K562 (cell line): ENCODE data around the gene CMSS1. TPM values are rescaled to one million over a fixed set of nuclear protein-coding genes. Genes with fewer than 3 reads are reported as not detected.

Experiments used
- JUND ChIP-seq, 2 experiments: IDR thresholded peaks; 2 replicates in 1 of 2; 3 replicates in 1 of 2; pipeline ENCODE4 v1.6.1; 2011; ENCODE audit warnings: borderline replicate concordance in 2 of 2, low read depth in 2 of 2, low read length in 2 of 2, improper control_type of control experiment in 1 of 2, missing biosample characterization in 1 of 2, missing genetic modification characterization in 1 of 2, missing genetic modification reagents in 1 of 2
- LARP7 ChIP-seq: fragments of 450-650 bp; IDR thresholded peaks from 2 replicates; pipeline ENCODE4 v1.6.1; 2016
- MXI1 ChIP-seq: IDR thresholded peaks from 2 replicates; pipeline ENCODE4 v1.6.1; 2011; ENCODE audit warnings: low read depth, mild to moderate bottlenecking, improper control_type of control experiment, low read length
- POLR3A ChIP-seq: IDR thresholded peaks from 2 replicates; pipeline ENCODE4 v1.6.1; 2011; ENCODE audit warnings: borderline replicate concordance, mild to moderate bottlenecking, moderate library complexity; ENCODE audit not compliant: insufficient read length, insufficient read depth; ENCODE audit errors: extremely low read depth
- SMAD1 ChIP-seq: fragments of 150-350 bp; IDR thresholded peaks from 2 replicates; pipeline ENCODE4 v1.6.1; 2014; ENCODE audit warnings: low read length, low read depth; ENCODE audit not compliant: partially characterized antibody
- SNRNP70 ChIP-seq: fragments of 200-400 bp; formaldehyde crosslinking; optimal IDR thresholded peaks from 2 replicates; pipeline ENCODE3; 2017; ENCODE audit warnings: low read depth, low read length
- ZBTB9 ChIP-seq: fragments of 450-650 bp; formaldehyde crosslinking; IDR thresholded peaks from 2 replicates; pipeline ENCODE4 v1.4.0; 2020; ENCODE audit warnings: mild to moderate bottlenecking, moderate library complexity
- polyA plus RNA-seq, 8 experiments: library from polyadenylated mRNA; depleted of rRNA in 4 of 8; stranded (reverse) in 5 of 8; unstranded in 3 of 8; fragments of >200 nt; fragmentation: Nextera tagmentation in 2 of 8; fragmentation: Illumina TruSeq in 1 of 8; extraction: Ambion mirVana in 2 of 8; extraction: Trizol in 1 of 8; gene quantifications; 2 replicates each; pipeline versions ENCODE4 v1.2.1 to v1.2.3, GENCODE V29; 2011 to 2014; ENCODE audit warnings: inconsistent platforms in 1 of 8, missing spikeins in 1 of 8
- total RNA-seq, 7 experiments: library from RNA; depleted of rRNA in 6 of 7; stranded (reverse); fragments of >200 nt in 6 of 7; fragmentation: Illumina TruSeq in 2 of 7; extraction: Trizol in 2 of 7; gene quantifications; 2 replicates each; pipeline versions ENCODE4 v1.2.1 to v1.2.3, GENCODE V29; 2011 to 2021; ENCODE audit warnings: low replicate concordance in 1 of 7
- TF ChIP-seq, protein P1 (sequence below): sonication (generic); formaldehyde crosslinking; IDR thresholded peaks from 2 replicates; pipeline ENCODE4 v1.8.0; 2023; ENCODE audit warnings: missing genetic modification reagents, mild to moderate bottlenecking, borderline replicate concordance

Gene CMSS1
- total and polyA plus RNA-seq, 9 of the 15 experiments (the other 6 are each of a cell fraction or from before 2014, with no cell fraction given): 46.9 to 109 (median 72.3) TPM

- TF ChIP-seq ZBTB9 (CRISPR knock-in tag): no peak
- no peak for TF ChIP-seq SNRNP70
- TF ChIP-seq, protein P1, sequence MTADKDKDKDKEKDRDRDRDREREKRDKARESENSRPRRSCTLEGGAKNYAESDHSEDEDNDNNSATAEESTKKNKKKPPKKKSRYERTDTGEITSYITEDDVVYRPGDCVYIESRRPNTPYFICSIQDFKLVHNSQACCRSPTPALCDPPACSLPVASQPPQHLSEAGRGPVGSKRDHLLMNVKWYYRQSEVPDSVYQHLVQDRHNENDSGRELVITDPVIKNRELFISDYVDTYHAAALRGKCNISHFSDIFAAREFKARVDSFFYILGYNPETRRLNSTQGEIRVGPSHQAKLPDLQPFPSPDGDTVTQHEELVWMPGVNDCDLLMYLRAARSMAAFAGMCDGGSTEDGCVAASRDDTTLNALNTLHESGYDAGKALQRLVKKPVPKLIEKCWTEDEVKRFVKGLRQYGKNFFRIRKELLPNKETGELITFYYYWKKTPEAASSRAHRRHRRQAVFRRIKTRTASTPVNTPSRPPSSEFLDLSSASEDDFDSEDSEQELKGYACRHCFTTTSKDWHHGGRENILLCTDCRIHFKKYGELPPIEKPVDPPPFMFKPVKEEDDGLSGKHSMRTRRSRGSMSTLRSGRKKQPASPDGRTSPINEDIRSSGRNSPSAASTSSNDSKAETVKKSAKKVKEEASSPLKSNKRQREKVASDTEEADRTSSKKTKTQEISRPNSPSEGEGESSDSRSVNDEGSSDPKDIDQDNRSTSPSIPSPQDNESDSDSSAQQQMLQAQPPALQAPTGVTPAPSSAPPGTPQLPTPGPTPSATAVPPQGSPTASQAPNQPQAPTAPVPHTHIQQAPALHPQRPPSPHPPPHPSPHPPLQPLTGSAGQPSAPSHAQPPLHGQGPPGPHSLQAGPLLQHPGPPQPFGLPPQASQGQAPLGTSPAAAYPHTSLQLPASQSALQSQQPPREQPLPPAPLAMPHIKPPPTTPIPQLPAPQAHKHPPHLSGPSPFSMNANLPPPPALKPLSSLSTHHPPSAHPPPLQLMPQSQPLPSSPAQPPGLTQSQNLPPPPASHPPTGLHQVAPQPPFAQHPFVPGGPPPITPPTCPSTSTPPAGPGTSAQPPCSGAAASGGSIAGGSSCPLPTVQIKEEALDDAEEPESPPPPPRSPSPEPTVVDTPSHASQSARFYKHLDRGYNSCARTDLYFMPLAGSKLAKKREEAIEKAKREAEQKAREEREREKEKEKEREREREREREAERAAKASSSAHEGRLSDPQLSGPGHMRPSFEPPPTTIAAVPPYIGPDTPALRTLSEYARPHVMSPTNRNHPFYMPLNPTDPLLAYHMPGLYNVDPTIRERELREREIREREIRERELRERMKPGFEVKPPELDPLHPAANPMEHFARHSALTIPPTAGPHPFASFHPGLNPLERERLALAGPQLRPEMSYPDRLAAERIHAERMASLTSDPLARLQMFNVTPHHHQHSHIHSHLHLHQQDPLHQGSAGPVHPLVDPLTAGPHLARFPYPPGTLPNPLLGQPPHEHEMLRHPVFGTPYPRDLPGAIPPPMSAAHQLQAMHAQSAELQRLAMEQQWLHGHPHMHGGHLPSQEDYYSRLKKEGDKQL (CRISPR knock-in tag): no peak
- no peak for TF ChIP-seq POLR3A
- no peak for TF ChIP-seq MXI1
- TF ChIP-seq LARP7: no peak
- TF ChIP-seq JUND (IDR thresholded peaks at IDR 0.05; ENCODE audit: borderline replicate concordance, low read depth, low read length): no peak
- TF ChIP-seq JUND (tag; IDR thresholded peaks at IDR 0.05; ENCODE audit: borderline replicate concordance, low read depth, low read length): no peak
- TF ChIP-seq SMAD1: no peak
These were observed 26.1 kb downstream of the CMSS1 start (continued) for GRCh38 chr3:99843590-99844258.
